GM19193 (cell line): ENCODE data around the gene SLC25A39.

Experiments
- POLR2A ChIP-seq: IDR thresholded peaks from 4 replicates; pipeline ENCODE4 v1.6.1; 2011; ENCODE audit not compliant: insufficient read depth, insufficient read length; ENCODE audit errors: extremely low read depth

Gene SLC25A39

GRCh38 chr17:44324571-44325275 lies at the start of gene SLC25A39:
Gene SLC25A39, minus strand, starts transcription at chr17:44324823. Its CDS starts 1,261 bp downstream, at chr17:44323562.
- TF ChIP-seq POLR2A, result peak; percentile 85

- no peak for TF ChIP-seq POLR2A
These were observed 47.4 kb upstream of the SLC25A39 start for GRCh38 chr17:44372036-44372435.

GRCh38 chr17:44367231-44367979 lies 42.8 kb upstream of the SLC25A39 start:
- no peak for TF ChIP-seq POLR2A

GRCh38 chr17:44363613-44364159 lies 39.1 kb upstream of the SLC25A39 start, which contains the start of gene FAM171A2:
Gene FAM171A2, minus strand, starts transcription at chr17:44363853. Its CDS starts 139 bp downstream, at chr17:44363714.
- no peak for TF ChIP-seq POLR2A

- TF ChIP-seq POLR2A, result no peak
These were observed 38.5 kb upstream of the SLC25A39 start for GRCh38 chr17:44362949-44363612.

GRCh38 chr17:44362459-44362948 lies 37.9 kb upstream of the SLC25A39 start:
- no peak for TF ChIP-seq POLR2A

GRCh38 chr17:44361292-44362260 lies 37.0 kb upstream of the SLC25A39 start:
- no peak for TF ChIP-seq POLR2A

- TF ChIP-seq POLR2A, result no peak
These were observed 36.2 kb upstream of the SLC25A39 start for GRCh38 chr17:44360826-44361225.

GRCh38 chr17:44360144-44360533 lies 35.5 kb upstream of the SLC25A39 start:
- TF ChIP-seq POLR2A, result no peak

GRCh38 chr17:44359458-44360143 lies 35.0 kb upstream of the SLC25A39 start:
- no peak for TF ChIP-seq POLR2A

- no peak for TF ChIP-seq POLR2A
These were observed 34.4 kb upstream of the SLC25A39 start for GRCh38 chr17:44359006-44359405.

- TF ChIP-seq POLR2A, result no peak
These were observed 33.4 kb upstream of the SLC25A39 start for GRCh38 chr17:44358066-44358465.

GRCh38 chr17:44356241-44356640 lies 31.6 kb upstream of the SLC25A39 start:
- TF ChIP-seq POLR2A, result no peak
